GM19023 (cell line): ENCODE measurements around the gene LGALS8.
"Not testable (repeated sequence)": the region's sequence is repeated elsewhere in the genome, so short reads cannot be mapped to it uniquely, and the experiment has no call there.

Experiments used
- ATAC-seq: cut with Tn5 transposase; IDR thresholded peaks from one replicate; pipeline ENCODE4 v1.9.1; 2021; ENCODE audit warnings: mild to moderate bottlenecking, moderate library complexity; ENCODE audit not compliant: unreplicated experiment

LGALS8 gene

DNA sequence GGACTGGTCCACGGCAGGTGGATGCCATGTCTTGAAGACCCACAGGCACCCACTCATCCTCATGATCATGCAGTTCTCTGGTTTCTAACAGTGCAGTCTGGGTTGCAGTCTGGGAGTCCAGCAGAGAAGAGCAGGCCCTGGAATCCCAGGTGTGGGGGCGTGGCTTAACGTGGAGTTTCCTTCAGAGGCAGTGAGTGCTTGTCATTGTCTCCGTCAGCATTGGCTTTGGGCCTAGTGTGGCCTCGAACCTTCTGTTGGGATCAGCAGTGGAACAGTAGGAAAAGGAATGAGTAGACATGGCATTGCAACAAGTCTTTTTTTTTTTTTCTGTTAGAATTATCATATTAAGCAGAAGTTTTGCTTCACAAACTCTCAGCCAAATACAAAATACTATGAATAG lies 12.8 kb downstream of the LGALS8 start:
- ATAC-seq = no peak

DNA sequence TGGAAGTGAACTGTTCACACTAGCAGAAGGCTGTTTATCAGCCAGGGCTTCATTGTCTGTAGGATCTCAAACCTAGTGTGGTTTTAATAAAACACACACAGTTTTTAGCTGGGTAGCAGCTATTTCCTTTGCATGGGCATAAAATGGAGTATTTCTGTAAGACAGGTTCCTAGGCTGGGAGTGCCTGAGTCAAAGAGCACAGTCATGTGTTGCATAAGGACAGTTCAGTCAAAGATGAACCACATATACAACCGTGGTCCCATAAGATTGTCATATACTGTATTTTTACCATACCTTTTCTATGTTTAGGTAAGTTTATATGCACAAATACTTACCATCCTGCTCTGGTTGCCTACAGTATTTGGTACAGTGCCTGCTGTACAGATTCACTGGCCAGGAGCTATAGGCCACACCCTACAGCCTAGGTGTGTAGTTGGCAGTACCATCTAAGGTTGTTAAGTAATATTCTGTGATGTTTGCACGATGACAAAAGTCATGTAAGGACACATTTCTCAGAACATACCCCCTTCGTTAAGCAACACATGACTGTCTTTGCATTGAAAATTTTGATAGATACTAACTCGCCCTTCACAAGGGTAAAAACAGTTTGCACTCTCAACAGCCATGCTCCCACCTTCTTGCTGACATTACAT lies 17.2 kb downstream of the LGALS8 start:
- no peak for ATAC-seq

GRCh38 chr1:236541710-236542109 lies 17.9 kb downstream of the LGALS8 start:
- ATAC-seq = no peak

DNA sequence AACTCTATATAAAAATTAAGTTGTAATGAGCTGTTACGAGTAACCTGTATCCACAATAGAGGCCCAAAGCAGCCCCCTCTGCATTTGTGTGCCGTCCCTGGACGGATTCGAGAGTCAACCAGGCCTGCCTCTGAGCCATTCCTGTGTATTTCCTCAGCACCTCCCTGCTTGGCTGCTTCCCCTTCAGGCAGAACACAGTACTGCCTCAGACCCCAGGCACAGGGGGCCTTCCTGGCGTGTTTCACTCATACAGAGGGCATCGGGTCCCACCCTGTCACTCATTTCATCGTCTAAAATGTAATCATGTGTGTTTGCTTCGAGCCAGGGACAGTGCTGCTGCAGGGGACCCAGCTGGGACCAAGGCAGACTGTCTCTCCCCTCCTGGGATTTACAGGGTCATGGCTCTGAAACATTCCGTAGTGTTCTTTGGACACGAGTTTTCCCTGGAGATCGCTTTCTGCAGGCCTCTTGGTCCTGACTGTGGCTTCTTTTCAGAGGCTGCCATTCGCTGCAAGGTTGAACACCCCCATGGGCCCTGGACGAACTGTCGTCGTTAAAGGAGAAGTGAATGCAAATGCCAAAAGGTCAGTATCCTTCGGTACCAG lies 19.4 kb downstream of the LGALS8 start:
- no peak for ATAC-seq

DNA sequence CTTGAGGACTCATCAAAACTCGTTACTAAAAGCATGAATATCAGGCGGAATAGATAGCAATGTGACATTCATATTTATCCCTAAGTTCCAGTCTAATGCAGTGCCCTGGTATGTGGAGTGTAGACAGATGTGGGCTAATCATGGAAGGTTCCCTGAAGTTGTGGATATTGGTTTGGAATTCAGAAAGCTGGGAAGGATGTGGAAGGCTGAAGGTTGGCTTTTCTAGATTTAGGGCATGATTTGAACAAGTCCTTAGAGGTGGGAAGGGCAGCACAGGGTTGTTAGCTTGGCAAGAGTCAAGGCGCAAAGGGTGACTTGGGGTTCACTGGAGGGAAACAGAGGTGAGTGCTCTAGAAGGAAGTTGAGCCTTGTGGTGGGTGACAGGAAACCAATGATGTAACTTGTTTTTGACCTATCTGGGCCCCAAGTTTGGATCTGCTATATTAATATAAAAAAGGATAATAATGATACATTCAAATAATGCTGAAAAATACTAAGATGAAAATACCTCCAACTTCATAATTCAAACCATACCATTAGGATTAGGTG lies 21.9 kb downstream of the LGALS8 start:
- no peak for ATAC-seq

- ATAC-seq = no peak
Measured at GRCh38 chr1:236548452-236548851, 24.7 kb downstream of the LGALS8 start.

DNA sequence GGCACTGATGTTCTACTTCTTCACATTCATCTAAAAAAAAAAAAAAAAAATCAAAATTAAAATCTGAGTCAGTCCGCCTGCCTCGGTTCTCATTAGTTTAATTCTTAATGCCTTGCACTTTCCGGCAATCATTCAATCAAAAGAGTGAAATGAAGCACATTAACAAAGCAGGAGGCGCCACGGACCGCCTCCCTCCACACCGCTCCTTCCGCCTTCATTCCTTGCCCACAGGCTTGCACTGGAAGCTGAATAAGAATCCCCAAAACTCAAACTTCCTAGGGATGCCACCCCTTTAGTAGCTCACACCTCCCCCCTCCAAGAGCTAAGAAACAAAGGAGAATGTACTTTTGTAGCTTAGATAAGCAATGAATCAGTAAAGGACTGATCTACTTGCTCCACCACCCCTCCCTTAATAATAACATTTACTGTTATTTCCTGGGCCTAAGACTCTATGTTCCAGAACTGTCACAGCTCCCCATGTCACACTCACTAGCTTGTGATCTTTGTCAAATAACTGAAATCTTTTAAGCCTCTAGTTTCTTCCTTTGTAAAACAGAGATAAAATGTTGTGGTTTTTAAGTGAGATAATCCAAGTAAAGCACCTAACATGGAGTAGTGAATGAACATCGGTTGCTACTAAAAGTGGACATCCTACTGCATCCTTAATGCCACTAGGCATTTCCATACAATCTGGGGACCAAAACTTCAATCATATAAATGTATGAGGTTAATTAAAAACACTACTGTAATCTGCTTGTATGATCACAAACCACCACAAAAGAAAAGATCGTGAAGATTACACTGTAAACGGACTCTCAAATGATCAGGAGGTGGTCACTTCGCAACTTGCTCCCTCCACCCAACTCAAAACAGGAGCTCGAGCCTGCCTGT lies 27.4 kb downstream of the LGALS8 start:
- ATAC-seq = no peak

GRCh38 chr1:236552096-236552495 lies 28.3 kb downstream of the LGALS8 start:
- no peak for ATAC-seq

- no peak for ATAC-seq
Measured at GRCh38 chr1:236552901-236553300, 29.1 kb downstream of the LGALS8 start.

GRCh38 chr1:236553370-236553769 lies 29.6 kb downstream of the LGALS8 start:
- ATAC-seq = no peak

GRCh38 chr1:236556606-236557005 lies 32.8 kb downstream of the LGALS8 start:
- ATAC-seq = no peak

DNA sequence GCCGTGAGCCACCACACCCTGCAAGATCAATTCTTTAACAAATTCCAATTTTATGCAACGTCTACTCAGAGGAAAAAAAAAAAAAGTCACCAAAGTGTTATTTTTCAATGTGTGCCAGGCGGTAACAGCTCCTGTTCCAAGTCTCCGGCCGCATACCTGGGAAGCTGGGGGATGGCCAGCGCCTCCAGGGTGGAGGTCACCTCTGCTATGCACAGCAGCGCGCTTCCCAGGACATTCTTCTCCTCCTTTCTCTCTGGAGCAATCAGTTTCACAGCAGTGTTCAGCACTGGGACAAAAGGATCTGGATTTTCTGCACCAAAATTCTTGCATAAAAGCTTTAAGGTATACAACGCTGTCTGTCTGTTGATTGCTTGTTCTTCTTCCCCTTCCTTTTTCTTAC lies 34.3 kb downstream of the LGALS8 start:
- no peak for ATAC-seq

DNA sequence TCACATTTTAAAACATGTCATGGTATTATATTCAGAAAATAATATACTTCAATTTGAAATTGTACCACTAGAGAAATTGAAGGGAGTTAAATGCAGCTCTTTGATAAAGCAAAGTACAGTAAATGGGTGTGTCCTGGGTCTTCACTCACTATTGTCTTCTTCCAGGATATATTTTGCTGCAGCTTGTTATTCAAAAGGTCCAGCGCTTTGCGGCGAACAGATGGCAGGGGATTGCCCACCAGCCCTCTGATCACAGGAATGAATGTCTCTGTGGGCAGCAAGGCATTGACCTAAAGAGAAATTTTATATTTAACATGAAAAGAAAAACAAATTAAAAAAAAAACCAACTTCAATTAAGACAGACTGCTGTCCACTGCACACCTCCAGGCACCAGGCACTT lies 35.1 kb downstream of the LGALS8 start:
- no peak for ATAC-seq

DNA sequence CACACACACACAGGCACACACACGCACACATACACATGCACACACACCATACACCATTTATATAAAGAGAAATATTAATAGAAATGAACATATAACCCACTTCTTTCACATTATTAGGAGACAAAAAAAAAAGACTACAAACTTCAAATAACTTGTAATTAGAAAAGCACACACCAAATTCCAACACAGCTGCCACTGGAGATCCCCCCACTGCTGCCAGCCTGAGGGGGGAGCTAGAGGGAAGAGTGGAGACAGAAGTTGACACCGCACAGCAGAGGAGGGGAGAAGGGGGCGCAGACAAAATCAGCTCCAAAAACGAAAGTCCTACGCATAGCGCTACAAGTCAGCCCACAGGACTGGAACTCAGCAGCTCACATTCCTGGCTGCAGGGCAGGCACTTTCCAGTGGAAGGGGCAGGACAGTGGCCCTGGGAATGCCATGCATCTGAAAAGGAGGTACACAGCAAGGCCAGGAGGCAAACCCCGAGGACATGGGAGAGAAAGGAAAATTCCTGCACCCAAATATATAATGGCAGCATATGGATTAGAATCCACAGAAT lies 36.5 kb downstream of the LGALS8 start:
- no peak for ATAC-seq

- no peak for ATAC-seq
Measured at GRCh38 chr1:236561976-236562375, 38.2 kb downstream of the LGALS8 start.

GRCh38 chr1:236565530-236565929 lies 41.7 kb downstream of the LGALS8 start:
- no peak for ATAC-seq

DNA sequence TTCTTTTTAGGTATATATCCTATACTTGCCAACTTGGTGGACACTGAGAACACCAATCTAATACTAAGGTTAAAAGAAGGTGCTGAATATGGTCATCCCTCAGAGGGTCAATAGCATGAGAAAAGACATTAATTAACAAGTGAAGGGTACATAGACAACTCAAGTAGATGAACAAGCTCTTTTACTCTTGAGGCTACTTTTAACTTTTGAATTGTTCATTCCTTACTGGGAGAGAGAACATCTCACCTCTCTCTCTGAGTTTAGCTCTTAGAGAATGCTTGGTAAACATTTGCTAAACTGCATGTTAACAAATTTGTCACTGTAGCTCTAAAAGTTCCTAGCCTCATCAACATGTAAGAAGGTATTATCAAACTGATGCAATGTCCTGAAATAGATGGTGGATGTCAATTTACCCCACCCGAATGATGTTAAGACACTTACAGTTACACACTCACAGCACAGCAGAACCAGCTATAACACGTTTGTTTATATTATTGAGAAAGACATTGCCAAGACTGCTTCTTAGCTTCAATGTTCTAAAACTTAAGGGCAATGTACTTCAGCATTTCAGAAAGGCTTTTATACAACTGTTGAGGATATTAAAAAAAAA lies 44.6 kb downstream of the LGALS8 start:
- ATAC-seq = no peak

DNA sequence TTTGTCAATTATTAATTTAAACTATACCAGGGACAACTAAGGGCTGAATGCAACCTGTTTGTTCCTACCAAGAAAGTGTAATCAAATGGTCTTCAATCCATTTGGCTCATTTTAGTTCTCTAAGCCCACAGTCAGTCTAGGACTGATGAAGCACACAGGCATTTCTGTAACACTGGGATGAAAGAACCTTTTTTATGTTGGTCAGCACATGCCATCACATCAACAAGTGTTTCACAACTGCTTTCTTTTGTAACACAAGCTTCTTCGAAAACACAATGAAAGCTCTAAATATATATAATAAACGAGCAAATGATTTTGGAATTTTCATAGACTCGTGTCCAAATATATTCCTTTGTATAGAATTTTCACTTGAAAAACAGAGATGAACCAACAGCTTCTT lies 51.7 kb downstream of the LGALS8 start:
- ATAC-seq = no peak

GRCh38 chr1:236576004-236576403 lies 52.2 kb downstream of the LGALS8 start:
- ATAC-seq = no peak

DNA sequence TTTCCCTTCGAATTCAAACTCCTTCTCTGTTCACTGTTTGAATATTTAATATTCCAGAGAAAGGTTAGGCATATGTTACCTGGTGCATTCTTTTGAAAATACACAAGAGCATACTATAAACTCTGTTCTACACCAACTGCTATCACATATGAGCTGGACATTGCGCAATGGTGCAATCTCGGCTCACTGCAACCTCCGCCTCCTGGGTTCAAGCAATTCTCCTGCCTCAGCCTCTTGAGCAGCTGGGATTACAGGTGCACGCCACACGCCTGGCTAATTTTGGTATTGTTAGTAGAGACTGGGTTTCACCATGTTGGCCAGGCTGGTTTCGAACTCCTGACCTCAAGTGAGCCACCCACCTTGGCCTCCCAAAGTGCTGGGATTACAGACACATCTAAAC lies 53.3 kb downstream of the LGALS8 start:
- not testable (repeated sequence) for ATAC-seq

DNA sequence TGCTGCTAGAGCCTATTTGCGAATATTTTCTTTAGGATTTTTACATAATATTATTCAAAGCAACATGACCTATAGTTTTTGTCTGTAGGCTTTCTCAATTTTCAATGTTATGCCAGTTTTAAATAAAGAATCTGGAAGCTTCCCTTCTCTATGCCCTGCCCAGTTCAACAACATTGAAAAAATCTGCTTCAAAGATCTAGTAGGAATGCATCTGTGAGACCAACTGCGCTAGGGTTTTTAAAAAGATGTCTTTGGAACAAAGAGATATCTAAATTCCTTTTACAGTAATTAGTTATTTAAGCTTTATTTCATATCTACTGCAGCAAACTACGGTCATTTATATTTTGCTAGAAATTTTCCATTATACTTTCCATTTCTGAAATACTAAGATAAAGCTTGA lies 54.9 kb downstream of the LGALS8 start:
- ATAC-seq = no peak
